ENCODE measurements around the gene DACH1.

The DACH1 gene

GRCh38 chr13:71546881-71547280 is 320.1 kb downstream of the DACH1 start:
- no peak for DNase-seq
- no peak for TF ChIP-seq CTCF (IDR thresholded peaks at IDR 0.05; ENCODE audit: low read depth, low read length)
- Histone ChIP-seq H3K36me3 (no peaks in the 10 kb centered on the region), H3K27me3 (no peaks in the 10 kb centered on the region), H3K4me3 (ENCODE audit: low read depth, low read length) (no peak overlapping the region), H3K9me3 (no peaks in the 10 kb centered on the region), H3K4me1 (0 out of 2 replicates have a peak, but pooled peaks cover 3% of the 10 kb centered on the region)

DNA sequence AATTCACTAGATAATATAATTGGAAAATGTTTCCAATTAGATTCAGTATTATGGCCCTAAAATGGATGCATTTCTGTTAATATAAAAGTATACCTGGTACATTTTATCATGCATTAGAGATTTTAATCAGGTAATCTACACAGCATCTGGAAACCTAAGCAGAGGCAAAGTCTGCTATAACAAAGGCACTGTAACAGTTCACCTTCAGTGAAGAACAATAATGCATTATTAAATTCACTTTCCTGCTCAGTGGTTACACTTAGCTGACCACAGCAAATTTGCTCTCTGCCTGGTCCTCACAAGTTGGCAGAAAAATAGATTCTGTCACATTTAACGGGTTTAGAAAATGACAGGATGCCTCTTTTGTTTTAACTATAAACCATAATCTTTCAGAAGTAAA is 326.9 kb downstream of the DACH1 start:
- no peak for TF ChIP-seq CTCF (IDR thresholded peaks at IDR 0.05; ENCODE audit: low read depth, low read length)
- Histone ChIP-seq H3K36me3 (no peaks in the 10 kb centered on the region), H3K9me3 (no peaks in the 10 kb centered on the region), H3K27me3 (no peaks in the 10 kb centered on the region), H3K4me3 (ENCODE audit: low read depth, low read length) (no peak overlapping the region), H3K4me1 (peaks cover 14% of the 10 kb centered on the region)
- no peak for DNase-seq

DNA sequence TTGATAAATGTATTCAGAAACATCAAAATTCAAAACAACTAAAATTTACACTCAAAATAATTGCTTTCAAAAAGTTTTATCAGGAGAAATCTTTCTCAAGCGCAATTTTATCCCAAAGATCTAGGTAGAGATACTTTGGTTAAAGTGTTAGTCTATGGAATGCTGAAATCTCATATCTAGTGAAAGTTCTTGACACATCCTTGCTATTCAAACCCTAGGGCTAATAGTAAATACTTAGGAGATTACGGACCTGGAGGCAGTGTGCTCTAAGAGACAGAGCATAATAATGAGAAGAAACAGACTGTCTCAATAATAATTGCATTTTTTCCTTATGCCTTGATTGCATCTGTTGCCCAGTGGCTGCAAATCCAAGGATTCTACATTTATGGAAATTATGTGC is 330.8 kb downstream of the DACH1 start:
- no peak overlapping the region for H3K4me3 ChIP-seq (ENCODE audit: low read depth, low read length)
- TF ChIP-seq CTCF (IDR thresholded peaks at IDR 0.05; ENCODE audit: low read depth, low read length), result no peak
- H3K36me3 ChIP-seq, result no peaks in the 10 kb centered on the region
- DNase-seq, result no peak
- H3K9me3 ChIP-seq, result no peaks in the 10 kb centered on the region
- no peaks in the 10 kb centered on the region for H3K27me3 ChIP-seq
- peaks cover 17% of the 10 kb centered on the region for H3K4me1 ChIP-seq

DNA sequence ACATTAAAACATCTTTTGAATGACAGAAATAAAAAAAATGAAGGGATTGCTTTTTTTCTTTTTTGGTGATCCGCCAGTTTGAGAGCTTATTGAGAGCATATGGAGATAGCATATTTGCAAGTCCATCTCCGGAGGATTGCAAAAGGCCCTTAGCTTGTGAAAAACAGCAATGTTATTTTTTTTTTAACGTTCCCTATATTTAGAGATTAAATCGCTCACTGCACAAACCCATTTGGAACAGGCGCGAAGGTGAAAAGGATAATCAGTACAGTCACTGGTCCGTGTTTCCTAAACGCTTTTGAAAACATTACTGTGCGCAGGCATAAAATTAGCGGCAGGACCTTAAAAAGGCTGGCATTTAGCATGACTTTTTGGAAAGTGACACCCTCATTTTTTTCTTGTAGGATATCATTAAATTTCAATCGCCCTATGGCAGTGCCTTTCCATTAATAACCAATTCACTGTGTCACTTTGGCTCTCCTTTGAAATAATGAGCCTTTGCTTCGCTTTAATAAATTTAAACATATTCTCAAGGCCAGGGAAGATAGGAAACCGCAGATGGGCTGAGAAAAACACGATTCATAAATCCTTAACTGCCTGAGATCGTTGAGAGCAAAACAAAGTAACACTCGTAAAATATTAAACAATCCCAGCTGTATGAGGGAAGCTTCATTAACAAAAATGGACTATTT is 342.2 kb downstream of the DACH1 start:
- TF ChIP-seq CTCF (IDR thresholded peaks at IDR 0.05; ENCODE audit: low read depth, low read length), result no peak

GRCh38 chr13:71524245-71524612 is 342.8 kb downstream of the DACH1 start:
- no peak for DNase-seq
- peaks cover 7% of the 10 kb centered on the region for H3K4me1 ChIP-seq
- H3K9me3 ChIP-seq, result no peaks in the 10 kb centered on the region
- no peaks in the 10 kb centered on the region for H3K27me3 ChIP-seq
- no peaks in the 10 kb centered on the region for H3K36me3 ChIP-seq
- TF ChIP-seq CTCF (IDR thresholded peaks at IDR 0.05; ENCODE audit: low read depth, low read length), result no peak
- H3K4me3 ChIP-seq (ENCODE audit: low read depth, low read length), result peak overlapping the region; percentile 53

More for the DNA sequence above, 342.2 kb downstream of the DACH1 start:
- Histone ChIP-seq H3K36me3 (no peaks in the 10 kb centered on the region), H3K27me3 (no peaks in the 10 kb centered on the region), H3K9me3 (no peaks in the 10 kb centered on the region), H3K4me1 (peaks cover 7% of the 10 kb centered on the region), H3K4me3 (ENCODE audit: low read depth, low read length) (peak overlapping the region; percentile 53)
- peak; percentile 29 for DNase-seq

DNA sequence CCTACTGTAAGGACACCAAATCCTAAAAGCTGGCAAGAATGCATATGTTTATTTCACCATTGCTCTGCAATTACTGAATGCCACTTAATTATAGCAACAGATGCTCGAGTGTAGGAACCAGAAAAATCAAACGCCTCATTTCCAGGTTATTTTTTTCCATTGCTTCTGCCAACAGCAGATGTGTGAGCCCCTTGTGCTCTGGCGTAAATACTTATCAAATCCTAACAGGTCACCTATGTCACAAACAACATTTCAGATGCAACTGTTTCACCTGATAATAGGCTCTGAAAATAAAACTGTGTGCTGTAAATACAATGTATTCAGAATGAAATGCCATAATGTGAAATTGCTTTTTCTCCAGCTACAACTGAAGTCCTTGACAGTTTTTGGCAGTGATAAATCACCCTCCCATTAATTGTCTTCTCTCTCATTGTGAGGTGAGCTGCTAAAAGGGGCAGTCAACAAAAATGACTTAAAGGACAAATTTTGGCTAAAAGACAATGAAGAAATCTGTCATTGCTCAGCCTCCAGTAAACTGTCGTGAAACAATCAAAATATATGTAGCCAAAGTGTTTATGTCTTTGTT is 344.0 kb downstream of the DACH1 start:
- TF ChIP-seq CTCF (IDR thresholded peaks at IDR 0.05; ENCODE audit: low read depth, low read length), result no peak
- Histone ChIP-seq H3K27me3 (no peaks in the 10 kb centered on the region), H3K4me3 (ENCODE audit: low read depth, low read length) (no peak overlapping the region), H3K4me1 (peaks cover 7% of the 10 kb centered on the region), H3K9me3 (no peaks in the 10 kb centered on the region), H3K36me3 (no peaks in the 10 kb centered on the region)
- DNase-seq, result no peak
